ENCODE data around the gene MTG2.

DNA sequence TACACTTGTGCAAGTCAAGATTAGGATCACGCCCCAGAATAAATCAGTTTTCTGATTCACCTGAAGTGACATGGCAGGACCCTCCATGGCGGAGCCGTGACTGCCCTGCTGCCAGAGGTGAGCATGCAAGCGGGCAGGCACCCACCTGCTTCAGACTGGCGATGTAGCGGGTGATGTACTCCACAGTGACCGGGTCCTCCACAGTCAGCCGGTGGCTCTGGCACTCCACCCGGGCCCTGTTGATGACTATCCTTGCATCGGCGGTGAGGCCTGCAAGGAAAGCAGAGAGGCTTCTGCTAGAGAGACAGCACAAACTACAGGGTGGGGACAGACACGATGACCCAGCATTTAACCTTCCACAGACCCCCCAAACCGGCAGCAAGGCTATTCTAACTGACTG, 43.2 kb upstream of the MTG2 start:
- TF ChIP-seq CTCF (optimal IDR thresholded peaks at IDR 0.05 in 1 of 3, IDR thresholded peaks at IDR 0.05 in 1 of 3, conservative IDR thresholded peaks at IDR 0.05 in 1 of 3; ENCODE audit: extremely low read depth in 1 of 3, insufficient read depth in 2 of 3, low read length in 3 of 3) (no peak), EZH2 (IDR thresholded peaks at IDR 0.05; ENCODE audit: low read length) (no peak)

Measured in keratinocyte (primary cell).